ENCODE results near the gene NOL3. TPM values are rescaled to one million over a fixed set of nuclear protein-coding genes. Genes with fewer than 3 reads are reported as not detected.

NOL3 gene
- total and polyA plus RNA-seq, 9 of the 15 experiments (the other 6 are each of a cell fraction or from before 2014, with no cell fraction given): 0.45 to 14.0 (median 5.4) TPM

- TF ChIP-seq TAF7 (tag; IDR thresholded peaks at IDR 0.05) (no peak), SMARCB1 (IDR thresholded peaks at IDR 0.05; ENCODE audit: insufficient read length, low read depth) (no peak), CBX3 (IDR thresholded peaks at IDR 0.05; ENCODE audit: borderline replicate concordance in 1 of 2, low read length in 2 of 2) (no peak), FOXA3 (CRISPR knock-in tag; conservative IDR thresholded peaks at IDR 0.05 in 1 of 2, IDR thresholded peaks at IDR 0.05 in 1 of 2) (no peak), FOXM1 (IDR thresholded peaks at IDR 0.05; ENCODE audit: low read depth) (no peak), FOXM1 (CRISPR knock-in tag; IDR thresholded peaks at IDR 0.05; ENCODE audit: low read depth) (no peak), ZBTB26 (CRISPR knock-in tag; IDR thresholded peaks at IDR 0.05) (no peak), ZNF609 (CRISPR knock-in tag; IDR thresholded peaks at IDR 0.05; ENCODE audit: borderline replicate concordance) (no peak), CTCFL (IDR thresholded peaks at IDR 0.05; ENCODE audit: borderline replicate concordance, insufficient read depth, low read depth, low read length, poor library complexity, severe bottlenecking) (no peak), HMG20A (CRISPR knock-in tag; conservative IDR thresholded peaks at IDR 0.05) (no peak), GABPB2 (CRISPR knock-in tag; conservative IDR thresholded peaks at IDR 0.05) (no peak), MED1 (CRISPR knock-in tag; IDR thresholded peaks at IDR 0.05; ENCODE audit: borderline replicate concordance) (no peak)
- TF ChIP-seq, protein P1, sequence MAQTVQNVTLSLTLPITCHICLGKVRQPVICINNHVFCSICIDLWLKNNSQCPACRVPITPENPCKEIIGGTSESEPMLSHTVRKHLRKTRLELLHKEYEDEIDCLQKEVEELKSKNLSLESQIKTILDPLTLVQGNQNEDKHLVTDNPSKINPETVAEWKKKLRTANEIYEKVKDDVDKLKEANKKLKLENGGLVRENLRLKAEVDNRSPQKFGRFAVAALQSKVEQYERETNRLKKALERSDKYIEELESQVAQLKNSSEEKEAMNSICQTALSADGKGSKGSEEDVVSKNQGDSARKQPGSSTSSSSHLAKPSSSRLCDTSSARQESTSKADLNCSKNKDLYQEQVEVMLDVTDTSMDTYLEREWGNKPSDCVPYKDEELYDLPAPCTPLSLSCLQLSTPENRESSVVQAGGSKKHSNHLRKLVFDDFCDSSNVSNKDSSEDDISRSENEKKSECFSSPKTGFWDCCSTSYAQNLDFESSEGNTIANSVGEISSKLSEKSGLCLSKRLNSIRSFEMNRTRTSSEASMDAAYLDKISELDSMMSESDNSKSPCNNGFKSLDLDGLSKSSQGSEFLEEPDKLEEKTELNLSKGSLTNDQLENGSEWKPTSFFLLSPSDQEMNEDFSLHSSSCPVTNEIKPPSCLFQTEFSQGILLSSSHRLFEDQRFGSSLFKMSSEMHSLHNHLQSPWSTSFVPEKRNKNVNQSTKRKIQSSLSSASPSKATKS (CRISPR knock-in tag; IDR thresholded peaks at IDR 0.05): no peak
Measured at GRCh38 chr16:67164599-67165061, 5.7 kb upstream of the NOL3 start, which contains the start of gene HSF4 (continued).
